Progenitor cell of endocrine pancreas (in vitro differentiated cells): ENCODE measurements around the gene DACT2. TPM values are rescaled to one million over a fixed set of nuclear protein-coding genes. Genes with fewer than 3 reads are reported as not detected.
A peak's percentile ranks its signal among the peaks of the same experiment; 100 is the strongest.

Experiments
- DNase-seq: peaks from one replicate; pipeline ENCODE4 v3.0.0; 2021; ENCODE audit warnings: low spot score; ENCODE audit not compliant: unreplicated experiment
- H3K27ac Mint-ChIP-seq: 2 replicates; pipeline ENCODE4 v1.8.0; 2021; ENCODE audit warnings: mild to moderate bottlenecking, moderate library complexity, mixed read lengths
- H3K27me3 Mint-ChIP-seq: 2 replicates; pipeline ENCODE4 v1.8.0; 2021; ENCODE audit warnings: mixed read lengths
- H3K36me3 Mint-ChIP-seq: 2 replicates; pipeline ENCODE4 v1.8.0; 2022; ENCODE audit warnings: mixed read lengths; ENCODE audit not compliant: insufficient read depth
- H3K4me1 Mint-ChIP-seq: 2 replicates; pipeline ENCODE4 v1.8.0; 2021; ENCODE audit warnings: low read depth, mixed read lengths
- H3K4me3 Mint-ChIP-seq: 2 replicates; pipeline ENCODE4 v1.8.0; 2021; ENCODE audit warnings: low read depth, mild to moderate bottlenecking, moderate library complexity, mixed read lengths
- H3K9me3 Mint-ChIP-seq: 2 replicates; pipeline ENCODE4 v1.8.0; 2021; ENCODE audit warnings: low read depth, mixed read lengths
- CTCF ChIP-seq: fragments of 200-600 bp; sonication (generic); IDR thresholded peaks from one replicate; pipeline ENCODE4 v1.5.0; 2021; ENCODE audit warnings: antibody characterized with exemption, mild to moderate bottlenecking; ENCODE audit not compliant: unreplicated experiment
- total RNA-seq: library from RNA; stranded (reverse); gene quantifications from 2 replicates; pipeline ENCODE4 v1.2.1, GENCODE V29; 2021

The DACT2 gene
- total RNA-seq, 1 donor from 2014 or later: 33.2 TPM

DNA sequence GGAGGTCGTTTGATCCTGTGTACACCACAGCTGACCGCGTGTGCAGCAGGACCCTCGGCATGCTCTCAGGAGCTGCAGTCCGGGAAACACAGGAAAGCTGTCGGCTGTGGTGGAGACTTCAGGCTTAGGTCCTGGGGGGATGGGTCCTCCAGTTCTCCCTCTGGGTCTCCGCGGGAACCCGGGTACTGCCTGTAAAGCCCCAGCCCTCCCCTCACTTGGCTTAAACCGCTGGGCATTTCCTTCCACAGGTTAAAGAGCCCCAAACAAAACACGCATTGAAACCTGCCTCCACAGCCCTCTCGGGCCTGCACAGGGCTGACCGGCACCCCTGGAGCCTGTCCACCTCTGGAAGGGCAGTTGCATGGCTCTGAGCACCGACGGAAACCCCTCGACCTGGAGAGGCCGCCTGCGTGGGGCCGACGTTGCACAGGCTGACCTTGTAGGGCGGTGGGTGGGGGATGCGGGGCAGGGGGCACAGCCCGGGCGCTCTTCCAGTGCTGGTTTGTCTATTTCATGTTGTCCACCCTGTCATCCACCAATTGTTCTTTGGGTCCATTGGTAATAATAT, 59.1 kb downstream of the DACT2 start:
- Mint-ChIP-seq H3K4me1 (peaks cover 34% of the 10 kb centered on the region), H3K27me3 (peaks cover 6% of the 10 kb centered on the region), H3K36me3 (no peaks in the 10 kb centered on the region), H3K27ac (no peak overlapping the region), H3K4me3 (peak overlapping the region; percentile 9), H3K9me3 (peaks cover 6% of the 10 kb centered on the region)
- DNase-seq: no peak
- no peak for TF ChIP-seq CTCF

DNA sequence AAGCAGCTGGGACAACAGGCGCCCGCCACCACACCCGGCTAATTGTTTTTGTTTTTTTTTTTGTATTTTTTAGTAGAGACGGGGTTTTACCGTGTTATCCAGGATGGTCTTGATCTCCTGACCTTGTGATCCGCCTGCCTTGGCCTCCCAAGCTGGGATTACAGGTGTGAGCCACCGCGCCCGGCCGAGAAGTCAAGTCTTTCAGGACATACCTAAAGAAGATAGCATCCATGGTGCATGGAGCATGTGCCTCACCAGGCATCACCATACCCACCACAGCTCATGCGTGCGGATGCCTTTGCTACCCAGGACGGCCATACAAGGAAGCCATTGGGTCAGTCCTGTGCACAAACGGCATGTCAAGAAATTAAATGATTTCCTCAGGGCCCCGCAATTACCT, 60.8 kb downstream of the DACT2 start:
- no peak for TF ChIP-seq CTCF
- Mint-ChIP-seq H3K4me1 (peaks cover 25% of the 10 kb centered on the region), H3K4me3 (no peak overlapping the region), H3K27ac (no peak overlapping the region), H3K27me3 (peaks cover 6% of the 10 kb centered on the region), H3K36me3 (no peaks in the 10 kb centered on the region), H3K9me3 (peaks cover 7% of the 10 kb centered on the region)
- no peak for DNase-seq

- Mint-ChIP-seq H3K4me3 (no peak overlapping the region), H3K36me3 (no peaks in the 10 kb centered on the region), H3K27me3 (peaks cover 6% of the 10 kb centered on the region)
Observed at GRCh38 chr6:168256940-168257339, 62.6 kb downstream of the DACT2 start.

More at GRCh38 chr6:168256940-168257339, 62.6 kb downstream of the DACT2 start:
- TF ChIP-seq CTCF: no peak
- peaks cover 27% of the 10 kb centered on the region for H3K4me1 Mint-ChIP-seq
- H3K27ac Mint-ChIP-seq: no peak overlapping the region
- DNase-seq: no peak
- H3K9me3 Mint-ChIP-seq: peaks cover 7% of the 10 kb centered on the region

Other genes starting within 250 kb of the DACT2 start
- not detected in 2 replicates for gene FRMD1, start 240.6 kb downstream of the DACT2 start, total RNA-seq
- 4.8 and 5.9 TPM in 2 replicates for gene SMOC2, start 121.4 kb upstream of the DACT2 start, total RNA-seq